Astrocyte (in vitro differentiated cells and primary cell): Measurements from ENCODE around the gene THSD7B. TPM values are rescaled to one million over a fixed set of nuclear protein-coding genes. Genes with fewer than 3 reads are reported as not detected.

Source experiments
- DNase-seq: peaks from one replicate; pipeline ENCODE4 v3.0.0-alpha.2; 2010; ENCODE audit warnings: low read depth
- FAIRE-seq: peaks from 2 replicates; lab custom pipeline; 2011; peaks lifted over from hg19 to GRCh38; lab: Jason Lieb, UNC
- H2AFZ ChIP-seq: 2 replicates; pipeline ENCODE4 v1.6.0; 2012; ENCODE audit warnings: low read depth, low read length, inconsistent platforms
- H3K27ac ChIP-seq: 2 replicates; pipeline ENCODE4 v1.5.1; 2011; ENCODE audit warnings: low read depth, low read length, inconsistent platforms
- H3K27me3 ChIP-seq: 2 replicates; pipeline ENCODE4 v1.6.0; 2011; ENCODE audit warnings: low read length, inconsistent platforms; ENCODE audit not compliant: insufficient read depth
- H3K36me3 ChIP-seq: 2 replicates; pipeline ENCODE4 v1.5.1; 2011; ENCODE audit warnings: low read length, inconsistent platforms; ENCODE audit not compliant: insufficient read depth
- H3K4me1 ChIP-seq: 2 replicates; pipeline ENCODE4 v1.5.1; 2011; ENCODE audit warnings: low read length, inconsistent platforms; ENCODE audit not compliant: insufficient read depth
- H3K4me2 ChIP-seq: 2 replicates; pipeline ENCODE4 v1.6.0; 2012; ENCODE audit warnings: low read length, inconsistent platforms
- H3K4me3 ChIP-seq: 2 replicates; pipeline ENCODE4 v1.5.1; 2011; ENCODE audit warnings: low read depth, mild to moderate bottlenecking, low read length, inconsistent platforms; ENCODE audit not compliant: insufficient read depth
- H3K79me2 ChIP-seq: 2 replicates; pipeline ENCODE4 v1.6.0; 2012; ENCODE audit warnings: mild to moderate bottlenecking, low read length, inconsistent platforms; ENCODE audit not compliant: insufficient read depth
- H3K9ac ChIP-seq: 2 replicates; pipeline ENCODE4 v1.6.0; 2012; ENCODE audit warnings: mild to moderate bottlenecking, low read length, inconsistent platforms
- H3K9me3 ChIP-seq: 2 replicates; pipeline ENCODE4 v1.5.1; 2012; ENCODE audit warnings: low read depth, mild to moderate bottlenecking, low read length, inconsistent platforms; ENCODE audit not compliant: insufficient read depth
- H4K20me1 ChIP-seq: 2 replicates; pipeline ENCODE4 v1.6.0; 2012; ENCODE audit warnings: low read length, inconsistent platforms; ENCODE audit not compliant: insufficient read depth
- H3K27ac Mint-ChIP-seq: one replicate; pipeline ENCODE4 v1.8.0; 2021; ENCODE audit warnings: mild to moderate bottlenecking, mixed read lengths; ENCODE audit not compliant: unreplicated experiment
- H3K27me3 Mint-ChIP-seq: one replicate; pipeline ENCODE4 v1.8.0; 2021; ENCODE audit warnings: low read depth, mixed read lengths; ENCODE audit not compliant: unreplicated experiment
- H3K36me3 Mint-ChIP-seq: one replicate; pipeline ENCODE4 v1.8.0; 2021; ENCODE audit warnings: low read depth, mixed read lengths; ENCODE audit not compliant: unreplicated experiment
- H3K4me1 Mint-ChIP-seq: one replicate; pipeline ENCODE4 v1.8.0; 2021; ENCODE audit warnings: low read depth, mixed read lengths; ENCODE audit not compliant: unreplicated experiment
- H3K4me3 Mint-ChIP-seq: one replicate; pipeline ENCODE4 v1.8.0; 2021; ENCODE audit warnings: mild to moderate bottlenecking, moderate library complexity, mixed read lengths; ENCODE audit not compliant: unreplicated experiment
- H3K9me3 Mint-ChIP-seq: one replicate; pipeline ENCODE4 v1.8.0; 2021; ENCODE audit warnings: mild to moderate bottlenecking, mixed read lengths; ENCODE audit not compliant: unreplicated experiment
- CTCF ChIP-seq: IDR thresholded peaks from 2 replicates; pipeline ENCODE4 v1.5.1; 2011; ENCODE audit warnings: low read depth, mild to moderate bottlenecking, inconsistent platforms, low read length, moderate library complexity; ENCODE audit not compliant: insufficient read depth
- EZH2 ChIP-seq: IDR thresholded peaks from 2 replicates; pipeline ENCODE4 v1.6.1; 2012; ENCODE audit warnings: mild to moderate bottlenecking, low read length, inconsistent platforms; ENCODE audit not compliant: insufficient read depth
- total RNA-seq: library from RNA; stranded (reverse); gene quantifications from 2 replicates; pipeline ENCODE4 v1.2.1, GENCODE V29; 2021

The THSD7B gene
- total RNA-seq, 1 donor from 2014 or later: 0.18 TPM

DNA sequence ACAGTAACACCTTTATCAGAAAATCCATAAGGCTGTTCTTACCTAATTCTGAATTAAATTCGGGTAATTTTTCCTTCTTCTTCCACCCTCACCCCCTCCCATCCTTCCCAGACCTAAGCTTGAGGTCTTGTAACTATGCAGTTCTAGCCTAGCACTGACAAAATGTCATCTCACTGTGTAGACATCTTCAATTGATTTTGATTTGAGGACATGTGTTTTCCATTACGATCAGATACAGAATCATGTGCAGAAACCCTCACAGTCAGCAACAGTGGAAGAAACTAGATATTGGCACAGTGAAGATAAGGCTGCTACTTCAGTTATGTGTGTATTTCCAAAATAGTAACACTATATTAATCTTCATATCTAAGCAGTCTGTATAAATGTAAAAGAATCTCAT lies 244.6 kb downstream of the THSD7B start:
- no peak overlapping the region for H2AFZ ChIP-seq
- no peaks in the 10 kb centered on the region for H3K27me3 ChIP-seq
- no peaks in the 10 kb centered on the region for H3K36me3 ChIP-seq
- FAIRE-seq (no peak), DNase-seq (no peak)
- H3K4me2 ChIP-seq: no peak overlapping the region
- TF ChIP-seq EZH2: no peak
- TF ChIP-seq CTCF: no peak
- Mint-ChIP-seq H3K36me3 (no peaks in the 10 kb centered on the region), H3K9me3 (no peaks in the 10 kb centered on the region), H3K4me1 (no peaks in the 10 kb centered on the region), H3K27ac (no peak overlapping the region), H3K27me3 (peaks cover 5% of the 10 kb centered on the region), H3K4me3 (no peak overlapping the region)
- no peaks in the 10 kb centered on the region for H3K9me3 ChIP-seq
- H4K20me1 ChIP-seq: no peaks in the 10 kb centered on the region
- no peak overlapping the region for H3K9ac ChIP-seq
- no peaks in the 10 kb centered on the region for H3K4me1 ChIP-seq
- no peak overlapping the region for H3K4me3 ChIP-seq
- no peak overlapping the region for H3K27ac ChIP-seq
- H3K79me2 ChIP-seq: no peaks in the 10 kb centered on the region

DNA sequence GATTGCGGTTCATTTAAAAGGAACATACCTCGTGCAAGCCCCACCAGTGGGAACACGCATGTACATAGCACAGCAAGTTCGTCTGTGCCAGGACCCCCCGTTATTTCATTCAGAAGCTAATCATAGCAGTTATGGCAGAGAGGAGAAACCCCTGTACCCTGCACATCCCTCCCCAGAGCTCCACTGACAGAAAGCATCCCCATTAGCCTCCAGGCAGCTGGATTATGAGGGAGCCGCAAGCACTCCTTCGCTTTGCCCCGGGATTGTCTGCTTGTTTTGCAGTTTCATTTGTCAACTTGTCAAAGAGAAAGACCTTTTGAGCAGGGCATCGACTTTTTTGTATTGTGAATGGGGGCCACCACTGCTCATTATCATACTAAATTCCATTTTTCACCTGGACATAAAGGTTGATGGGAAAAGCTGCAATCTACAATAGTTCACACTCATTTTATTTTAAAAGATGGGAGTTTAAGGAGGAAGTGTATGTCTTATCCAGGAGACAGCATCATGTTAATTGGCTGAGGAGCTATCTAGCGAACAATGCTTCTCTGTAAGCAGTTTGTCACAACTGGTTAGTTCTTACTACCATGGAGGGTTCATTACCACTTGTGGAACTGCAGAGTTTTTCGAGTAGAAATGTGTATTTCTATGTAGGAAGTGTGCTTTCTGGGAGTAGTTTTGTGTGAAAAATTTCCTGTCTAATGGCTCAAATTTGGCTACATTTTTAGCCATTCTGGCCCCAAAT lies 255.3 kb downstream of the THSD7B start:
- H3K9me3 Mint-ChIP-seq: peaks cover 2% of the 10 kb centered on the region
- no peaks in the 10 kb centered on the region for H3K27me3 ChIP-seq
- H3K36me3 ChIP-seq: no peaks in the 10 kb centered on the region
- no peaks in the 10 kb centered on the region for H3K36me3 Mint-ChIP-seq
- no peaks in the 10 kb centered on the region for H3K79me2 ChIP-seq
- H2AFZ ChIP-seq: no peak overlapping the region
- H3K4me3 ChIP-seq: no peak overlapping the region
- H3K27ac Mint-ChIP-seq: no peak overlapping the region
- H3K9ac ChIP-seq: no peak overlapping the region
- no peaks in the 10 kb centered on the region for H3K9me3 ChIP-seq
- H3K4me2 ChIP-seq: no peak overlapping the region
- no peak overlapping the region for H3K4me3 Mint-ChIP-seq
- H4K20me1 ChIP-seq: no peaks in the 10 kb centered on the region
- no peak overlapping the region for H3K27ac ChIP-seq
- DNase-seq (no peak), FAIRE-seq (no peak)
- TF ChIP-seq CTCF: no peak
- no peak for TF ChIP-seq EZH2
- H3K27me3 Mint-ChIP-seq: no peaks in the 10 kb centered on the region
- H3K4me1 ChIP-seq: no peaks in the 10 kb centered on the region
- no peaks in the 10 kb centered on the region for H3K4me1 Mint-ChIP-seq

- no peak overlapping the region for H3K27ac ChIP-seq
- no peaks in the 10 kb centered on the region for H3K79me2 ChIP-seq
- no peaks in the 10 kb centered on the region for H3K4me1 ChIP-seq
- H3K27me3 ChIP-seq: no peaks in the 10 kb centered on the region
- Mint-ChIP-seq H3K36me3 (no peaks in the 10 kb centered on the region), H3K9me3 (peaks cover 2% of the 10 kb centered on the region), H3K4me3 (no peak overlapping the region), H3K27ac (no peak overlapping the region), H3K27me3 (no peaks in the 10 kb centered on the region), H3K4me1 (no peaks in the 10 kb centered on the region)
- no peak overlapping the region for H3K4me3 ChIP-seq
- H3K9me3 ChIP-seq: no peaks in the 10 kb centered on the region
- H2AFZ ChIP-seq: no peak overlapping the region
- no peaks in the 10 kb centered on the region for H4K20me1 ChIP-seq
- H3K36me3 ChIP-seq: no peaks in the 10 kb centered on the region
- H3K4me2 ChIP-seq: no peak overlapping the region
- TF ChIP-seq EZH2: no peak
- no peak for TF ChIP-seq CTCF
- no peak for DNase-seq
- H3K9ac ChIP-seq: no peak overlapping the region
- no peak for FAIRE-seq
Observed at GRCh38 chr2:137021763-137022162, 256.4 kb downstream of the THSD7B start.
